Parathyroid adenoma (tissue), 2 donors: ENCODE measurements around the gene RGS6.

Experiments used
- H2AFZ ChIP-seq: fragments of 300-600 bp; sonication (generic); one replicate; pipeline ENCODE4 v1.7.0; 2017; ENCODE audit warnings: antibody characterized with exemption, mild to moderate bottlenecking
- H3K27ac ChIP-seq: fragments of 300-600 bp; sonication (generic); one replicate; pipeline ENCODE4 v1.7.0; 2017
- H3K27me3 ChIP-seq: fragments of 300-600 bp; sonication (generic); one replicate; pipeline ENCODE4 v1.7.0; 2017; ENCODE audit warnings: low read length; ENCODE audit not compliant: control insufficient read depth, insufficient read depth
- H3K36me3 ChIP-seq: fragments of 300-600 bp; sonication (generic); one replicate; pipeline ENCODE4 v1.7.0; 2017; ENCODE audit warnings: low read length; ENCODE audit not compliant: control insufficient read depth, insufficient read depth
- H3K4me1 ChIP-seq: fragments of 300-600 bp; sonication (generic); one replicate; pipeline ENCODE4 v1.7.0; 2017; ENCODE audit warnings: control low read depth
- H3K4me2 ChIP-seq: fragments of 300-600 bp; sonication (generic); one replicate; pipeline ENCODE4 v1.7.0; 2017; ENCODE audit warnings: low read length
- H3K4me3 ChIP-seq: fragments of 300-600 bp; sonication (generic); one replicate; pipeline ENCODE4 v1.7.0; 2017; ENCODE audit warnings: low read depth, low read length
- H3K79me2 ChIP-seq: fragments of 300-600 bp; sonication (generic); one replicate; pipeline ENCODE4 v1.7.0; 2017; ENCODE audit warnings: control low read depth
- H3K9ac ChIP-seq: fragments of 300-600 bp; sonication (generic); one replicate; pipeline ENCODE4 v1.7.0; 2017; ENCODE audit warnings: mild to moderate bottlenecking
- H3K9me3 ChIP-seq: fragments of 300-600 bp; sonication (generic); one replicate; pipeline ENCODE4 v1.7.0; 2017; ENCODE audit warnings: low read length; ENCODE audit not compliant: control insufficient read depth
- CTCF ChIP-seq: fragments of 300-600 bp; sonication (generic); IDR thresholded peaks from one replicate; pipeline ENCODE4 v1.7.0; 2017; ENCODE audit warnings: antibody characterized with exemption, mild to moderate bottlenecking
- donor health status: primary hyperparathyroidism.

RGS6 gene

GRCh38 chr14:72124171-72124570 is 191.9 kb downstream of the RGS6 start:
- Histone ChIP-seq H3K36me3 (no peaks in the 10 kb centered on the region), H3K4me3 (no peak overlapping the region), H3K9me3 (no peaks in the 10 kb centered on the region), H3K27me3 (no peaks in the 10 kb centered on the region), H2AFZ (no peak overlapping the region), H3K27ac (no peak overlapping the region), H3K4me1 (no peaks in the 10 kb centered on the region), H3K9ac (no peak overlapping the region), H3K79me2 (no peaks in the 10 kb centered on the region), H3K4me2 (no peak overlapping the region)
- no peak for TF ChIP-seq CTCF

GRCh38 chr14:72126091-72126490 is 193.9 kb downstream of the RGS6 start:
- no peak for TF ChIP-seq CTCF
- Histone ChIP-seq H3K27ac (no peak overlapping the region), H3K4me2 (no peak overlapping the region), H3K27me3 (no peaks in the 10 kb centered on the region), H3K4me1 (no peaks in the 10 kb centered on the region), H3K79me2 (no peaks in the 10 kb centered on the region), H2AFZ (no peak overlapping the region), H3K36me3 (no peaks in the 10 kb centered on the region), H3K9me3 (no peaks in the 10 kb centered on the region), H3K9ac (no peak overlapping the region), H3K4me3 (no peak overlapping the region)

GRCh38 chr14:72126561-72126960 is 194.3 kb downstream of the RGS6 start:
- Histone ChIP-seq H3K79me2 (no peaks in the 10 kb centered on the region), H3K4me2 (no peak overlapping the region), H2AFZ (no peak overlapping the region), H3K9me3 (no peaks in the 10 kb centered on the region), H3K27me3 (no peaks in the 10 kb centered on the region), H3K4me1 (no peaks in the 10 kb centered on the region), H3K36me3 (no peaks in the 10 kb centered on the region), H3K4me3 (no peak overlapping the region), H3K9ac (no peak overlapping the region), H3K27ac (no peak overlapping the region)
- no peak for TF ChIP-seq CTCF

GRCh38 chr14:72128629-72129028 is 196.4 kb downstream of the RGS6 start:
- Histone ChIP-seq H3K4me1 (no peaks in the 10 kb centered on the region), H3K4me3 (no peak overlapping the region), H3K27ac (no peak overlapping the region), H3K27me3 (no peaks in the 10 kb centered on the region), H3K9me3 (no peaks in the 10 kb centered on the region), H3K9ac (no peak overlapping the region), H3K36me3 (no peaks in the 10 kb centered on the region), H2AFZ (no peak overlapping the region), H3K4me2 (no peak overlapping the region), H3K79me2 (no peaks in the 10 kb centered on the region)
- TF ChIP-seq CTCF: no peak

- Histone ChIP-seq H3K36me3 (no peaks in the 10 kb centered on the region), H2AFZ (no peak overlapping the region), H3K27ac (no peak overlapping the region), H3K27me3 (no peaks in the 10 kb centered on the region), H3K9ac (no peak overlapping the region), H3K4me1 (no peaks in the 10 kb centered on the region), H3K4me2 (no peak overlapping the region), H3K4me3 (no peak overlapping the region), H3K79me2 (no peaks in the 10 kb centered on the region), H3K9me3 (no peaks in the 10 kb centered on the region)
- no peak for TF ChIP-seq CTCF
These were observed 197.1 kb downstream of the RGS6 start for GRCh38 chr14:72129291-72129690.
